ENCODE data around the gene POU2F1.

The POU2F1 gene

GRCh38 chr1:167345386-167345733 is 124.7 kb downstream of the POU2F1 start:
- TF ChIP-seq, protein P1, sequence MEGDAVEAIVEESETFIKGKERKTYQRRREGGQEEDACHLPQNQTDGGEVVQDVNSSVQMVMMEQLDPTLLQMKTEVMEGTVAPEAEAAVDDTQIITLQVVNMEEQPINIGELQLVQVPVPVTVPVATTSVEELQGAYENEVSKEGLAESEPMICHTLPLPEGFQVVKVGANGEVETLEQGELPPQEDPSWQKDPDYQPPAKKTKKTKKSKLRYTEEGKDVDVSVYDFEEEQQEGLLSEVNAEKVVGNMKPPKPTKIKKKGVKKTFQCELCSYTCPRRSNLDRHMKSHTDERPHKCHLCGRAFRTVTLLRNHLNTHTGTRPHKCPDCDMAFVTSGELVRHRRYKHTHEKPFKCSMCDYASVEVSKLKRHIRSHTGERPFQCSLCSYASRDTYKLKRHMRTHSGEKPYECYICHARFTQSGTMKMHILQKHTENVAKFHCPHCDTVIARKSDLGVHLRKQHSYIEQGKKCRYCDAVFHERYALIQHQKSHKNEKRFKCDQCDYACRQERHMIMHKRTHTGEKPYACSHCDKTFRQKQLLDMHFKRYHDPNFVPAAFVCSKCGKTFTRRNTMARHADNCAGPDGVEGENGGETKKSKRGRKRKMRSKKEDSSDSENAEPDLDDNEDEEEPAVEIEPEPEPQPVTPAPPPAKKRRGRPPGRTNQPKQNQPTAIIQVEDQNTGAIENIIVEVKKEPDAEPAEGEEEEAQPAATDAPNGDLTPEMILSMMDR (IDR thresholded peaks at IDR 0.05; ENCODE audit: control insufficient read depth, extremely low read depth, insufficient read depth): no peak
- no peak for DNase-seq (ENCODE audit: low read depth)
- no peak overlapping the region for H3K4me3 ChIP-seq (ENCODE audit: low read depth, low read length)

- TF ChIP-seq, protein P1 (IDR thresholded peaks at IDR 0.05; ENCODE audit: control insufficient read depth, extremely low read depth, insufficient read depth): no peak
- no peak for DNase-seq (ENCODE audit: low read depth)
- no peak overlapping the region for H3K4me3 ChIP-seq (ENCODE audit: low read depth, low read length)
Observed at GRCh38 chr1:167357305-167357704, 136.6 kb downstream of the POU2F1 start.

GRCh38 chr1:167359295-167359694 is 138.6 kb downstream of the POU2F1 start:
- TF ChIP-seq, protein P1 (IDR thresholded peaks at IDR 0.05; ENCODE audit: control insufficient read depth, extremely low read depth, insufficient read depth): no peak
- DNase-seq (ENCODE audit: low read depth): no peak
- no peak overlapping the region for H3K4me3 ChIP-seq (ENCODE audit: low read depth, low read length)

DNA sequence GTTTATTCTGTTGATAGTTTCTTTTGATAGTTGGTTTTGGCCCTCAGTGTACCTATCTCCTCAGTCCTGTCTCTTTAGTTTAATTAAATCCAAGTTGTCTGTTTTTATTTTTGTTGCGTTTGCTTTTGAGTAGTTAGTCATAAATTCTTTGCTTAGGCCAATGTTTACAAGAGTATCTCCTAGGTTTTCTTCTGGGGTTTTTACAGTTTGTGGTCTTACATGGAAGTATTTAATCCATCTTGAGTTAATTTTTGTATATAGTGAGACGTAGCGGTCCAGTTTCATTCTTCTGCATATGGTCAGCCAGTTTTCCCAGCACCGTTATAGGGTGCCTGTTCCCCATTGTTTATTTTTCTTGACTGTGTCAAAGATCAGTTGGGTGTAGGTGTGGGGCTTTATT is 139.4 kb downstream of the POU2F1 start:
- DNase-seq (ENCODE audit: low read depth): no peak
- TF ChIP-seq, protein P1 (IDR thresholded peaks at IDR 0.05; ENCODE audit: control insufficient read depth, extremely low read depth, insufficient read depth): no peak
- H3K4me3 ChIP-seq (ENCODE audit: low read depth, low read length): no peak overlapping the region

- no peak for DNase-seq (ENCODE audit: low read depth)
- H3K4me3 ChIP-seq (ENCODE audit: low read depth, low read length): no peak overlapping the region
- TF ChIP-seq, protein P1 (IDR thresholded peaks at IDR 0.05; ENCODE audit: control insufficient read depth, extremely low read depth, insufficient read depth): no peak
Observed at GRCh38 chr1:167362638-167363037, 142.0 kb downstream of the POU2F1 start.

GRCh38 chr1:167364826-167365225 is 144.1 kb downstream of the POU2F1 start:
- no peak overlapping the region for H3K4me3 ChIP-seq (ENCODE audit: low read depth, low read length)
- TF ChIP-seq, protein P1 (IDR thresholded peaks at IDR 0.05; ENCODE audit: control insufficient read depth, extremely low read depth, insufficient read depth): no peak
- no peak for DNase-seq (ENCODE audit: low read depth)

DNA sequence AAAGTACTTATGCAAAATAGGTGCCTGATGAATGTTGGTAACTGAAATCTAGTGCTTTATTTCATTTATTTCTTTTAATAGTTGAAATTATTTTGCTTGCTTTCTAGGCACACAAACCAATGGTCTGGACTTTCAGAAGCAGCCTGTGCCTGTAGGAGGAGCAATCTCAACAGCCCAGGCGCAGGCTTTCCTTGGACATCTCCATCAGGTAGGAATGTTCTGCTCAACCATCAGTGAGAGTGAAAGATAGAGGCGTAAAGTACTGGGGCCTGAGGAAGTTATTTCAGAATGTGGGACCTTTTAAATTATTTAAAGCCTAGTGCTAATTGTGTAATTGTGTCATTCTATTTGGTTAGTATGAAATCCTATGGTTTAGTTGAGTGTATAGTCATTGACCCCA is 144.7 kb downstream of the POU2F1 start:
- no peak for DNase-seq (ENCODE audit: low read depth)
- TF ChIP-seq, protein P1 (IDR thresholded peaks at IDR 0.05; ENCODE audit: control insufficient read depth, extremely low read depth, insufficient read depth): no peak
- no peak overlapping the region for H3K4me3 ChIP-seq (ENCODE audit: low read depth, low read length)
